Osteoblast (primary cell): ENCODE measurements around the gene ATXN7. TPM values are rescaled to one million over a fixed set of nuclear protein-coding genes. Genes with fewer than 3 reads are reported as not detected.

Source experiments
- DNase-seq: peaks from one replicate; pipeline ENCODE4 v3.0.0; 2011; ENCODE audit warnings: low spot score, mixed read lengths; ENCODE audit not compliant: insufficient read length; ENCODE audit errors: missing footprints
- H2AFZ ChIP-seq: 2 replicates; pipeline ENCODE4 v1.6.0; 2011; ENCODE audit warnings: mild to moderate bottlenecking, low read length
- H3K27ac ChIP-seq: 2 replicates; pipeline ENCODE4 v1.5.1; 2011; ENCODE audit warnings: mild to moderate bottlenecking, low read depth, low read length, moderate library complexity
- H3K27me3 ChIP-seq: 2 replicates; pipeline ENCODE4 v1.6.0; 2012; ENCODE audit warnings: mild to moderate bottlenecking, control low read depth, inconsistent platforms, low read length, moderate library complexity; ENCODE audit not compliant: insufficient read depth
- H3K36me3 ChIP-seq: 2 replicates; pipeline ENCODE4 v1.5.1; 2011; ENCODE audit warnings: mild to moderate bottlenecking, low read length, control low read depth, moderate library complexity; ENCODE audit not compliant: insufficient read depth
- H3K4me1 ChIP-seq: 2 replicates; pipeline ENCODE4 v1.5.1; 2011; ENCODE audit warnings: mild to moderate bottlenecking, low read length, control low read depth, moderate library complexity; ENCODE audit not compliant: insufficient read depth
- H3K4me2 ChIP-seq: 2 replicates; pipeline ENCODE4 v1.6.0; 2011; ENCODE audit warnings: mild to moderate bottlenecking, low read length; ENCODE audit not compliant: insufficient read depth
- H3K4me3 ChIP-seq: fragments of 200-600 bp; sonication (generic); 3 replicates; pipeline ENCODE4 v1.5.1; 2012; ENCODE audit warnings: mild to moderate bottlenecking, low read length, inconsistent platforms; ENCODE audit not compliant: insufficient read depth
- H3K79me2 ChIP-seq: 2 replicates; pipeline ENCODE4 v1.6.0; 2012; ENCODE audit warnings: mild to moderate bottlenecking, low read length, control low read depth, inconsistent platforms; ENCODE audit not compliant: insufficient read depth
- H3K9me3 ChIP-seq: 2 replicates; pipeline ENCODE4 v1.5.1; 2011; ENCODE audit warnings: low read depth, low read length, control low read depth
- H4K20me1 ChIP-seq: 2 replicates; pipeline ENCODE4 v1.6.0; 2012; ENCODE audit warnings: mild to moderate bottlenecking, low read length, control low read depth; ENCODE audit not compliant: insufficient read depth
- total RNA-seq: library from RNA; depleted of rRNA; stranded (reverse); fragments of >200 nt; gene quantifications from 2 replicates; pipeline ENCODE4 v1.2.3, GENCODE V29; 2012
- TF ChIP-seq, protein P1 (sequence below): IDR thresholded peaks from 2 replicates; pipeline ENCODE4 v1.5.1; 2011; ENCODE audit warnings: mild to moderate bottlenecking, low read depth, low read length, moderate library complexity; ENCODE audit errors: extremely low read depth

ATXN7 gene
- total RNA-seq, 1 donor, result 17.0 TPM

DNA sequence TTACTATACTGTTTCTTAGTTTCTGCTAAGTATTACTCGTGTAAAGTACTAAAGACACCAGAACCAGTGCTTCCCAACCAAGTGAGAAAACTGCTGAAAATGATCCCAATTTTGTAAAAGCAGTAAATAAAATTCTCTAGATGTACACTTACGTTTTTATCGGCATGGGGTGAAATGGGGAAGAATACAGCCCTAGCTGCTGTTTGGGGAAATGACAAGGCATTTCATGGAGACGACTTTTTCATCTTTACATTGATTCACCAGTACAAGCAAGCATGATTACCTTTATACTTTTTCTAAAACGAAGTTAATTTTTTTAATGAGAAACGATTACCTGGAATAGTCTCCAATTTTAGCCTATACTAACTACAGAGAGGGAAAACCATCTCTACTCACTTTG lies 158.3 kb downstream of the ATXN7 start:
- peak overlapping the region; percentile 97 for H3K4me2 ChIP-seq
- H3K36me3 ChIP-seq, result peaks cover 43% of the 10 kb centered on the region
- peaks cover 31% of the 10 kb centered on the region for H3K79me2 ChIP-seq
- no peak for DNase-seq
- H3K4me1 ChIP-seq, result peaks cover 15% of the 10 kb centered on the region
- H3K27ac ChIP-seq, result peak overlapping the region; percentile 91
- no peak overlapping the region for H2AFZ ChIP-seq
- H3K4me3 ChIP-seq, result peak overlapping the region; percentile 96
- TF ChIP-seq, protein P1, sequence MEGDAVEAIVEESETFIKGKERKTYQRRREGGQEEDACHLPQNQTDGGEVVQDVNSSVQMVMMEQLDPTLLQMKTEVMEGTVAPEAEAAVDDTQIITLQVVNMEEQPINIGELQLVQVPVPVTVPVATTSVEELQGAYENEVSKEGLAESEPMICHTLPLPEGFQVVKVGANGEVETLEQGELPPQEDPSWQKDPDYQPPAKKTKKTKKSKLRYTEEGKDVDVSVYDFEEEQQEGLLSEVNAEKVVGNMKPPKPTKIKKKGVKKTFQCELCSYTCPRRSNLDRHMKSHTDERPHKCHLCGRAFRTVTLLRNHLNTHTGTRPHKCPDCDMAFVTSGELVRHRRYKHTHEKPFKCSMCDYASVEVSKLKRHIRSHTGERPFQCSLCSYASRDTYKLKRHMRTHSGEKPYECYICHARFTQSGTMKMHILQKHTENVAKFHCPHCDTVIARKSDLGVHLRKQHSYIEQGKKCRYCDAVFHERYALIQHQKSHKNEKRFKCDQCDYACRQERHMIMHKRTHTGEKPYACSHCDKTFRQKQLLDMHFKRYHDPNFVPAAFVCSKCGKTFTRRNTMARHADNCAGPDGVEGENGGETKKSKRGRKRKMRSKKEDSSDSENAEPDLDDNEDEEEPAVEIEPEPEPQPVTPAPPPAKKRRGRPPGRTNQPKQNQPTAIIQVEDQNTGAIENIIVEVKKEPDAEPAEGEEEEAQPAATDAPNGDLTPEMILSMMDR, result no peak
- H3K9me3 ChIP-seq, result no peaks in the 10 kb centered on the region
- no peaks in the 10 kb centered on the region for H3K27me3 ChIP-seq
- peaks cover 10% of the 10 kb centered on the region for H4K20me1 ChIP-seq

- Histone ChIP-seq H3K36me3 (peaks cover 36% of the 10 kb centered on the region), H3K4me1 (peaks cover 15% of the 10 kb centered on the region), H3K4me3 (peak overlapping the region; percentile 96), H4K20me1 (peaks cover 10% of the 10 kb centered on the region), H3K4me2 (peak overlapping the region; percentile 97), H3K27ac (peak overlapping the region; percentile 91), H3K9me3 (no peaks in the 10 kb centered on the region), H3K79me2 (peaks cover 31% of the 10 kb centered on the region), H2AFZ (peak overlapping the region; percentile 95), H3K27me3 (peaks cover 4% of the 10 kb centered on the region)
- peak; percentile 47 for DNase-seq
- TF ChIP-seq, protein P1, result no peak
Observed at GRCh38 chr3:64022451-64023186, 159.0 kb downstream of the ATXN7 start.

DNA sequence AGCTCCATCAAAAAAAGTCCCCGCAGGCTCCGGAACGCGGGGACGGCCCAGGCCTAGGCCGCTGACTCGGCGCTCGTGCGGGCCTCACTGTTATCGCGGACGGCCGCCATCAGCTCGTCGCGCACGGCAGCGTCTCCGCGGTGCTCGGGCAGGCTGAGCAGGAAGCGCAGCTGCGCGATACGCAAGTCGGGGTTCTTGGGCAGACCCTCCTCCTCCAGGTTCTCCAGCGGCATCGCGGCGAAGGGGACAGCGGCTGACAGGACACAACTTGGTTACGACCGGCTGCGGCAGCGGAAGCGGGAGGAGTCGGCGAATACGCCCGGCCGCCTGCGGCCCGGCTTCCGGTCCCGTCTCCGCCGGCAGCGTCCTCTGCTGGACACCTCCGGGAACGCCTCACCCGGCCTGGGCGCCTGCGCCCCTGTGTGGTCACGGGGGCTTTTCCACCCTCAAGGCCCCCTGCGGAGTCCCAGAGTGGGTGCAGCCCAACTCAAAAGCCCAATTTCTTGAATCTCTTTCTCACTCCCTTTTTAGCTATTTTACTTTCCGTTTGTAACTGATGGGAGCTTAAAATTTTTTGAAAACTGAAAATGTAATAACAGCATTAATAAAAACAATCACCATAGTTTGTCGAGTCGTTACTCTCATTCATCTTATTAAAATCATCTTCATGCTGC lies 159.7 kb downstream of the ATXN7 start, which contains the start of gene PSMD6:
PSMD6 (minus strand) TSS at position 308 of the 674 bp plus-strand sequence; CDS start at position 233, 75 bp downstream.
- H3K27ac ChIP-seq, result peak within 1 kb of the TSS; percentile 91
- peaks cover 31% of the 10 kb centered on the region for H3K79me2 ChIP-seq

More for the DNA sequence above, 159.7 kb downstream of the ATXN7 start, which contains the start of gene PSMD6:
- H3K27me3 ChIP-seq, result peaks cover 7% of the 10 kb centered on the region
- peak within 1 kb of the TSS; percentile 97 for H3K4me2 ChIP-seq
- H4K20me1 ChIP-seq, result peaks cover 10% of the 10 kb centered on the region
- peak within 1 kb of the TSS; percentile 96 for H3K4me3 ChIP-seq
- no peaks in the 10 kb centered on the region for H3K9me3 ChIP-seq
- TF ChIP-seq, protein P1, result peak; percentile 99
- H2AFZ ChIP-seq, result peak within 1 kb of the TSS; percentile 95
- H3K4me1 ChIP-seq, result peaks cover 15% of the 10 kb centered on the region
- peak; percentile 95 for DNase-seq
- peaks cover 29% of the 10 kb centered on the region for H3K36me3 ChIP-seq
